WTC11 (cell line): ENCODE data around the gene RASSF4.

Experiments
- ATF1 ChIP-seq: sonication (generic); formaldehyde crosslinking; IDR thresholded peaks from 2 replicates; pipeline ENCODE4 v1.8.1; 2023; ENCODE audit warnings: mild to moderate bottlenecking, moderate library complexity, missing genetic modification reagents
- CTCF ChIP-seq: fragments of 200-600 bp; IDR thresholded peaks from 2 replicates; pipeline ENCODE4 v1.8.0; 2022; ENCODE audit warnings: antibody characterized with exemption
- ESRRA ChIP-seq: sonication (generic); formaldehyde crosslinking; IDR thresholded peaks from 2 replicates; pipeline ENCODE4 v1.8.1; 2022; ENCODE audit warnings: mild to moderate bottlenecking, missing genetic modification reagents, borderline replicate concordance
- GTF2I ChIP-seq: fragments of 250-450 bp; sonication (Bioruptor Pico); conservative IDR thresholded peaks from 2 replicates; pipeline ENCODE4 v1.4.0; 2021; ENCODE audit warnings: mild to moderate bottlenecking
- MAX ChIP-seq: sonication (generic); formaldehyde crosslinking; IDR thresholded peaks from 2 replicates; pipeline ENCODE4 v1.8.0; 2022; ENCODE audit warnings: mild to moderate bottlenecking, missing genetic modification reagents
- MXD4 ChIP-seq: fragments of 250-450 bp; sonication (Bioruptor Pico); IDR thresholded peaks from 2 replicates; pipeline ENCODE4 v1.8.0; 2021; ENCODE audit warnings: mild to moderate bottlenecking, moderate library complexity, borderline replicate concordance
- NR3C1 ChIP-seq: sonication (generic); formaldehyde crosslinking; conservative IDR thresholded peaks from 2 replicates; pipeline ENCODE4 v1.8.1; 2023; ENCODE audit warnings: low read depth, mild to moderate bottlenecking, missing genetic modification reagents
- PREB ChIP-seq: sonication (generic); formaldehyde crosslinking; IDR thresholded peaks from 2 replicates; pipeline ENCODE4 v1.8.1; 2022; ENCODE audit warnings: mild to moderate bottlenecking, missing genetic modification reagents, moderate library complexity, borderline replicate concordance
- ZBTB21 ChIP-seq: sonication (generic); formaldehyde crosslinking; IDR thresholded peaks from 2 replicates; pipeline ENCODE4 v1.8.1; 2023; ENCODE audit warnings: mild to moderate bottlenecking, missing genetic modification reagents, borderline replicate concordance
- TF ChIP-seq, protein P1 (sequence below): sonication (generic); formaldehyde crosslinking; IDR thresholded peaks from 2 replicates; pipeline ENCODE4 v1.8.1; 2022; ENCODE audit warnings: low read depth, missing genetic modification reagents, borderline replicate concordance
- TF ChIP-seq, protein P2 (sequence below): sonication (generic); formaldehyde crosslinking; IDR thresholded peaks from 2 replicates; pipeline ENCODE4 v1.8.1; 2023; ENCODE audit warnings: mild to moderate bottlenecking, missing genetic modification reagents
- TF ChIP-seq, protein P3 (sequence below): sonication (generic); formaldehyde crosslinking; IDR thresholded peaks from 2 replicates; pipeline ENCODE4 v1.8.0; 2022; ENCODE audit warnings: mild to moderate bottlenecking, missing genetic modification reagents

- no peak for TF ChIP-seq CTCF
- TF ChIP-seq, protein P1, sequence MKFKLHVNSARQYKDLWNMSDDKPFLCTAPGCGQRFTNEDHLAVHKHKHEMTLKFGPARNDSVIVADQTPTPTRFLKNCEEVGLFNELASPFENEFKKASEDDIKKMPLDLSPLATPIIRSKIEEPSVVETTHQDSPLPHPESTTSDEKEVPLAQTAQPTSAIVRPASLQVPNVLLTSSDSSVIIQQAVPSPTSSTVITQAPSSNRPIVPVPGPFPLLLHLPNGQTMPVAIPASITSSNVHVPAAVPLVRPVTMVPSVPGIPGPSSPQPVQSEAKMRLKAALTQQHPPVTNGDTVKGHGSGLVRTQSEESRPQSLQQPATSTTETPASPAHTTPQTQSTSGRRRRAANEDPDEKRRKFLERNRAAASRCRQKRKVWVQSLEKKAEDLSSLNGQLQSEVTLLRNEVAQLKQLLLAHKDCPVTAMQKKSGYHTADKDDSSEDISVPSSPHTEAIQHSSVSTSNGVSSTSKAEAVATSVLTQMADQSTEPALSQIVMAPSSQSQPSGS = no peak
- TF ChIP-seq NR3C1 (CRISPR knock-in tag) = no peak
- TF ChIP-seq MXD4 (CRISPR knock-in tag) = no peak
- TF ChIP-seq, protein P2, sequence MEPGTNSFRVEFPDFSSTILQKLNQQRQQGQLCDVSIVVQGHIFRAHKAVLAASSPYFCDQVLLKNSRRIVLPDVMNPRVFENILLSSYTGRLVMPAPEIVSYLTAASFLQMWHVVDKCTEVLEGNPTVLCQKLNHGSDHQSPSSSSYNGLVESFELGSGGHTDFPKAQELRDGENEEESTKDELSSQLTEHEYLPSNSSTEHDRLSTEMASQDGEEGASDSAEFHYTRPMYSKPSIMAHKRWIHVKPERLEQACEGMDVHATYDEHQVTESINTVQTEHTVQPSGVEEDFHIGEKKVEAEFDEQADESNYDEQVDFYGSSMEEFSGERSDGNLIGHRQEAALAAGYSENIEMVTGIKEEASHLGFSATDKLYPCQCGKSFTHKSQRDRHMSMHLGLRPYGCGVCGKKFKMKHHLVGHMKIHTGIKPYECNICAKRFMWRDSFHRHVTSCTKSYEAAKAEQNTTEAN = no peak
- TF ChIP-seq ZBTB21 = no peak
- TF ChIP-seq, protein P3, sequence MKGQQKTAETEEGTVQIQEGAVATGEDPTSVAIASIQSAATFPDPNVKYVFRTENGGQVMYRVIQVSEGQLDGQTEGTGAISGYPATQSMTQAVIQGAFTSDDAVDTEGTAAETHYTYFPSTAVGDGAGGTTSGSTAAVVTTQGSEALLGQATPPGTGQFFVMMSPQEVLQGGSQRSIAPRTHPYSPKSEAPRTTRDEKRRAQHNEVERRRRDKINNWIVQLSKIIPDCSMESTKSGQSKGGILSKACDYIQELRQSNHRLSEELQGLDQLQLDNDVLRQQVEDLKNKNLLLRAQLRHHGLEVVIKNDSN (CRISPR knock-in tag) = no peak
- no peak for TF ChIP-seq ESRRA (CRISPR knock-in tag)
- TF ChIP-seq ATF1 (CRISPR knock-in tag) = no peak
- no peak for TF ChIP-seq PREB (CRISPR knock-in tag)
- TF ChIP-seq GTF2I (CRISPR knock-in tag) = no peak
- TF ChIP-seq MAX (CRISPR knock-in tag) = no peak
These were observed 17.9 kb downstream of the RASSF4 start for GRCh38 chr10:44977287-44978212.
